T-helper 17 cell (primary cell): ENCODE results near the gene TRMT10B. TPM values are rescaled to one million over a fixed set of nuclear protein-coding genes. Genes with fewer than 3 reads are reported as not detected.
"Not testable (repeated sequence)": the region's sequence is repeated elsewhere in the genome, so short reads cannot be mapped to it uniquely, and the experiment has no call there.

ENCODE experiments used
- ATAC-seq: fragments of 150-1000 bp; cut with Tn5 transposase; 2 replicates; pipeline ENCODE4 v1.10.0; 2021; ENCODE audit warnings: mild to moderate bottlenecking, moderate library complexity
- DNase-seq, 3 donors: peaks; one replicate each; pipeline versions ENCODE4 v3.0.0 to v3.0.0-alpha.2; 2020 to 2021
- H3K9me3 ChIP-seq: one replicate; pipeline ENCODE4 v1.7.0; 2013; ENCODE audit warnings: low read length, mild to moderate bottlenecking; ENCODE audit not compliant: control insufficient read depth, poor library complexity, severe bottlenecking
- H3K27ac Mint-ChIP-seq: one replicate; pipeline ENCODE4 v1.8.0; 2022; ENCODE audit warnings: mild to moderate bottlenecking, moderate library complexity, mixed read lengths
- H3K27me3 Mint-ChIP-seq: one replicate; pipeline ENCODE4 v1.8.0; 2022; ENCODE audit warnings: mixed read lengths
- H3K36me3 Mint-ChIP-seq: one replicate; pipeline ENCODE4 v1.8.0; 2022; ENCODE audit warnings: low read depth, mixed read lengths
- H3K4me1 Mint-ChIP-seq: one replicate; pipeline ENCODE4 v1.8.0; 2022; ENCODE audit warnings: mild to moderate bottlenecking, mixed read lengths
- H3K4me3 Mint-ChIP-seq: one replicate; pipeline ENCODE4 v1.8.0; 2022; ENCODE audit warnings: mild to moderate bottlenecking, moderate library complexity, mixed read lengths
- total RNA-seq, 4 donors: library from RNA in 2 of 4; stranded (reverse) in 2 of 4; gene quantifications; one replicate each; pipeline ENCODE4 v1.2.3 and lab custom pipeline; 2022 to 2026

Gene TRMT10B
- total RNA-seq, 2 donors from 2014 or later: 10.6 to 11.5 TPM

- no peaks in the 10 kb centered on the region for H3K9me3 ChIP-seq
- ATAC-seq: no peak
- no peak overlapping the region for H3K27ac Mint-ChIP-seq
- no peak overlapping the region for H3K4me3 Mint-ChIP-seq
- no peaks in the 10 kb centered on the region for H3K27me3 Mint-ChIP-seq
- H3K36me3 Mint-ChIP-seq: peaks cover 5% of the 10 kb centered on the region
- no peak for DNase-seq
- peaks cover 17% of the 10 kb centered on the region for H3K4me1 Mint-ChIP-seq
Observed at GRCh38 chr9:37760416-37761161, 7.0 kb downstream of the TRMT10B start.

GRCh38 chr9:37761511-37761910 is 7.9 kb downstream of the TRMT10B start:
- DNase-seq (no peak), ATAC-seq (no peak)
- H3K9me3 ChIP-seq: no peaks in the 10 kb centered on the region
- H3K4me3 Mint-ChIP-seq: no peak overlapping the region
- no peak overlapping the region for H3K27ac Mint-ChIP-seq
- H3K4me1 Mint-ChIP-seq: peaks cover 13% of the 10 kb centered on the region
- no peaks in the 10 kb centered on the region for H3K27me3 Mint-ChIP-seq
- H3K36me3 Mint-ChIP-seq: peaks cover 5% of the 10 kb centered on the region

GRCh38 chr9:37765263-37765662 is 11.7 kb downstream of the TRMT10B start:
- not testable (repeated sequence) for DNase-seq, H3K36me3 Mint-ChIP-seq, H3K27me3 Mint-ChIP-seq, ATAC-seq, H3K27ac Mint-ChIP-seq, H3K4me3 Mint-ChIP-seq, H3K9me3 ChIP-seq
- H3K4me1 Mint-ChIP-seq: peaks cover 20% of the 10 kb centered on the region

- H3K4me1 Mint-ChIP-seq: peaks cover 11% of the 10 kb centered on the region
- H3K27ac Mint-ChIP-seq: no peak overlapping the region
- no peak overlapping the region for H3K4me3 Mint-ChIP-seq
Observed at GRCh38 chr9:37769306-37769705, 15.7 kb downstream of the TRMT10B start.

GRCh38 chr9:37769995-37770394 is 16.4 kb downstream of the TRMT10B start:
- DNase-seq (no peak), ATAC-seq (no peak)
- no peaks in the 10 kb centered on the region for H3K36me3 Mint-ChIP-seq
- no peaks in the 10 kb centered on the region for H3K9me3 ChIP-seq
- H3K27ac Mint-ChIP-seq: no peak overlapping the region
- no peaks in the 10 kb centered on the region for H3K27me3 Mint-ChIP-seq
- peaks cover 11% of the 10 kb centered on the region for H3K4me1 Mint-ChIP-seq
- no peak overlapping the region for H3K4me3 Mint-ChIP-seq

More at GRCh38 chr9:37769306-37769705, 15.7 kb downstream of the TRMT10B start:
- ATAC-seq (no peak), DNase-seq (no peak)
- Mint-ChIP-seq H3K27me3 (no peaks in the 10 kb centered on the region), H3K36me3 (no peaks in the 10 kb centered on the region)
- no peaks in the 10 kb centered on the region for H3K9me3 ChIP-seq

- Mint-ChIP-seq H3K4me3 (no peak overlapping the region), H3K27me3 (no peaks in the 10 kb centered on the region), H3K4me1 (peaks cover 8% of the 10 kb centered on the region), H3K27ac (no peak overlapping the region), H3K36me3 (no peaks in the 10 kb centered on the region)
- no peak for DNase-seq
- no peak for ATAC-seq
- H3K9me3 ChIP-seq: no peaks in the 10 kb centered on the region
Observed at GRCh38 chr9:37775216-37775919, 21.8 kb downstream of the TRMT10B start.

GRCh38 chr9:37776328-37776727 is 22.7 kb downstream of the TRMT10B start:
- DNase-seq (no peak), ATAC-seq (no peak)
- peaks cover 8% of the 10 kb centered on the region for H3K4me1 Mint-ChIP-seq
- H3K4me3 Mint-ChIP-seq: no peak overlapping the region
- H3K9me3 ChIP-seq: no peaks in the 10 kb centered on the region
- H3K27ac Mint-ChIP-seq: no peak overlapping the region
- no peaks in the 10 kb centered on the region for H3K27me3 Mint-ChIP-seq
- H3K36me3 Mint-ChIP-seq: peaks cover 3% of the 10 kb centered on the region

GRCh38 chr9:37778534-37778933 is 24.9 kb downstream of the TRMT10B start:
- DNase-seq (no peak), ATAC-seq (no peak)
- no peaks in the 10 kb centered on the region for H3K27me3 Mint-ChIP-seq
- no peaks in the 10 kb centered on the region for H3K9me3 ChIP-seq
- H3K36me3 Mint-ChIP-seq: peaks cover 9% of the 10 kb centered on the region
- H3K27ac Mint-ChIP-seq: peak overlapping the region; percentile 66
- H3K4me3 Mint-ChIP-seq: no peak overlapping the region
- peaks cover 20% of the 10 kb centered on the region for H3K4me1 Mint-ChIP-seq

GRCh38 chr9:37784291-37784615 is 30.6 kb downstream of the TRMT10B start:
- Mint-ChIP-seq H3K36me3 (peaks cover 9% of the 10 kb centered on the region), H3K4me1 (peaks cover 26% of the 10 kb centered on the region), H3K4me3 (peak overlapping the region; percentile 98), H3K27me3 (no peaks in the 10 kb centered on the region), H3K27ac (peak overlapping the region; percentile 98)
- DNase-seq (no peak), ATAC-seq (peak; percentile 4)
- no peaks in the 10 kb centered on the region for H3K9me3 ChIP-seq

GRCh38 chr9:37784616-37785483 is 31.2 kb downstream of the TRMT10B start, which contains the start of gene EXOSC3:
EXOSC3 (minus strand) TSS chr9:37785064; CDS start chr9:37785044, 20 bp downstream.
- ATAC-seq (peak; percentile 94), DNase-seq (peak; percentile 66 to 76 (median 69))
- H3K4me1 Mint-ChIP-seq: peaks cover 26% of the 10 kb centered on the region
- H3K4me3 Mint-ChIP-seq: peak within 1 kb of the TSS; percentile 98
- H3K27me3 Mint-ChIP-seq: no peaks in the 10 kb centered on the region
- H3K9me3 ChIP-seq: no peaks in the 10 kb centered on the region
- H3K27ac Mint-ChIP-seq: peak within 1 kb of the TSS; percentile 98
- H3K36me3 Mint-ChIP-seq: peaks cover 9% of the 10 kb centered on the region

GRCh38 chr9:37787059-37787458 is 33.5 kb downstream of the TRMT10B start:
- DNase-seq (no peak), ATAC-seq (no peak)
- peaks cover 7% of the 10 kb centered on the region for H3K27me3 Mint-ChIP-seq
- H3K4me1 Mint-ChIP-seq: peaks cover 24% of the 10 kb centered on the region
- H3K9me3 ChIP-seq: no peaks in the 10 kb centered on the region
- peaks cover 10% of the 10 kb centered on the region for H3K36me3 Mint-ChIP-seq
- H3K27ac Mint-ChIP-seq: no peak overlapping the region
- H3K4me3 Mint-ChIP-seq: no peak overlapping the region

- DNase-seq: no peak
- H3K4me3 Mint-ChIP-seq: no peak overlapping the region
- no peak overlapping the region for H3K27ac Mint-ChIP-seq
- ATAC-seq: no peak
- H3K27me3 Mint-ChIP-seq: peaks cover 7% of the 10 kb centered on the region
- H3K4me1 Mint-ChIP-seq: peaks cover 13% of the 10 kb centered on the region
- H3K9me3 ChIP-seq: no peaks in the 10 kb centered on the region
- peaks cover 4% of the 10 kb centered on the region for H3K36me3 Mint-ChIP-seq
Observed at GRCh38 chr9:37788332-37788731, 34.7 kb downstream of the TRMT10B start.

- Mint-ChIP-seq H3K36me3 (peaks cover 4% of the 10 kb centered on the region), H3K27ac (no peak overlapping the region), H3K4me3 (no peak overlapping the region), H3K4me1 (peaks cover 7% of the 10 kb centered on the region), H3K27me3 (peaks cover 7% of the 10 kb centered on the region)
- no peak for ATAC-seq
- no peak for DNase-seq
- H3K9me3 ChIP-seq: no peaks in the 10 kb centered on the region
Observed at GRCh38 chr9:37790096-37790495, 36.5 kb downstream of the TRMT10B start.
